Measurements from ENCODE around the gene C1orf159. TPM values are rescaled to one million over a fixed set of nuclear protein-coding genes. Genes with fewer than 3 reads are reported as not detected.

C1orf159 gene
- total and polyA plus RNA-seq, 2 of the 8 experiments (the other 6 are each of a cell fraction or from before 2014, with no cell fraction given) = 10.0 to 10.9 TPM

GRCh38 chr1:1146596-1146995 is 30.7 kb upstream of the C1orf159 start:
- no peaks in the 10 kb centered on the region for H4K20me1 ChIP-seq (replicated peaks in 1 of 2; ENCODE audit: control insufficient read depth in 1 of 2, insufficient read depth in 2 of 2, low read length in 2 of 2)
- no peaks in the 10 kb centered on the region for H3K79me2 ChIP-seq (ENCODE audit: control insufficient read depth in 1 of 2, insufficient read depth in 2 of 2, low read length in 2 of 2)
- H3K4me3 ChIP-seq (ENCODE audit: extremely low read depth in 1 of 4, insufficient read depth in 2 of 4, low read depth in 3 of 4, low read length in 4 of 4) = no peak overlapping the region
- H3K56ac ChIP-seq (replicated peaks; ENCODE audit: insufficient read length, low read depth, low read length) = no peak overlapping the region
- no peak overlapping the region for H2BK120ac ChIP-seq (replicated peaks; ENCODE audit: low read depth, low read length)
- WGBS, 2 experiments (ENCODE audit: extremely low coverage in 1 of 2, insufficient coverage in 1 of 2, insufficient read length in 1 of 2, insufficient replicate concordance in 2 of 2, low coverage in 1 of 2, low lambda C conversion rate in 2 of 2, missing lambda C conversion rate in 1 of 2) = 94% methylated on average over 14 of the region's 15 CpGs; no CpG with 5 or more reads in 1 of the 2 experiments
- no peak overlapping the region for H3K9ac ChIP-seq (replicated peaks in 1 of 4; ENCODE audit: extremely low read depth in 1 of 4, low read depth in 3 of 4, low read length in 3 of 4)
- no peak overlapping the region for H3K23ac ChIP-seq (ENCODE audit: insufficient read length)
- H4K5ac ChIP-seq (ENCODE audit: insufficient read length, low read depth, low read length) = no peak overlapping the region
- H4K91ac ChIP-seq (replicated peaks; ENCODE audit: insufficient read length, low read length) = no peak overlapping the region
- H3K4me1 ChIP-seq (replicated peaks in 1 of 4; ENCODE audit: control insufficient read depth in 3 of 4, insufficient read depth in 4 of 4, low read length in 3 of 4) = peaks cover 0 to 8% (median 0%) of the 10 kb centered on the region in 4 experiments; a peak in 3 of 7 replicates
- H3K4ac ChIP-seq (replicated peaks; ENCODE audit: insufficient read length, low read depth, low read length) = no peak overlapping the region
- no peaks in the 10 kb centered on the region for H3K36me3 ChIP-seq (ENCODE audit: control insufficient read depth in 2 of 4, insufficient read depth in 4 of 4, low read length in 3 of 4)
- H4K8ac ChIP-seq (ENCODE audit: extremely low read depth, insufficient read depth, low read length) = no peak overlapping the region
- TF ChIP-seq TAF1 (IDR thresholded peaks at IDR 0.05; ENCODE audit: low read depth, low read length) = no peak
- TF ChIP-seq CBX8 (IDR thresholded peaks at IDR 0.05; ENCODE audit: borderline replicate concordance, low read depth, low read length) = no peak
- TF ChIP-seq CHD1 (IDR thresholded peaks at IDR 0.05; ENCODE audit: low read depth, low read length) = no peak
- no peak for TF ChIP-seq ZNF274 (IDR thresholded peaks at IDR 0.05; ENCODE audit: borderline replicate concordance, extremely low read depth, low read length)
- TF ChIP-seq SP1 (IDR thresholded peaks at IDR 0.05; ENCODE audit: low read depth, low read length) = no peak
- no peak for TF ChIP-seq CTBP2 (IDR thresholded peaks at IDR 0.05; ENCODE audit: borderline replicate concordance, insufficient read depth, insufficient read length, low read length)
- no peak for TF ChIP-seq EP300 (IDR thresholded peaks at IDR 0.05; ENCODE audit: borderline replicate concordance in 1 of 2, low read depth in 2 of 2, low read length in 2 of 2)
- DNase-seq (ENCODE audit: low read depth in 1 of 2, low spot score in 2 of 2) (no peak), FAIRE-seq (no peak)
- CTCF ChIA-PET (ENCODE audit: partially characterized antibody) = interaction anchor here (1.1 to 2.2 kb wide), 2 partner anchors 17 to 24 kb away, joined by 3 to 7 read pairs; no protein-coding TSS in a partner anchor
- no peak overlapping the region for H2BK5ac ChIP-seq (ENCODE audit: low read depth, low read length)
- no peak overlapping the region for H3K18ac ChIP-seq (ENCODE audit: extremely low read depth, low read length)
- no peak overlapping the region for H2BK20ac ChIP-seq (ENCODE audit: low read length)
- no peak overlapping the region for H3K27ac ChIP-seq (ENCODE audit: low read depth, low read length)
- H3K4me2 ChIP-seq (ENCODE audit: insufficient read depth in 1 of 2, low read depth in 2 of 2, low read length in 2 of 2) = no peak overlapping the region
- POLR2A ChIA-PET (ENCODE audit: partially characterized antibody) = no interaction called here
- no peaks in the 10 kb centered on the region for H3K79me1 ChIP-seq (ENCODE audit: low read depth, low read length)
- H2BK15ac ChIP-seq (ENCODE audit: low read length) = 0 out of 2 replicates have a peak overlapping the region, but pooled peaks have one; percentile 61
- no peaks in the 10 kb centered on the region for H3K9me3 ChIP-seq (ENCODE audit: insufficient read depth in 2 of 2, low read depth in 1 of 2, low read length in 1 of 2)
- no peaks in the 10 kb centered on the region; a peak in 2 of 7 replicates for H3K27me3 ChIP-seq (replicated peaks in 1 of 4; ENCODE audit: control insufficient read depth in 3 of 4, extremely low read depth in 1 of 4, insufficient read depth in 3 of 4, low read length in 3 of 4)
- H3K23me2 ChIP-seq (ENCODE audit: low read depth, low read length) = no peaks in the 10 kb centered on the region
- no peak overlapping the region for H2AFZ ChIP-seq (ENCODE audit: low read length)
- H2AK5ac ChIP-seq (ENCODE audit: low read depth, low read length) = no peak overlapping the region
- no peak overlapping the region for H2BK12ac ChIP-seq (ENCODE audit: low read depth, low read length)
- no peak overlapping the region for H3K14ac ChIP-seq (ENCODE audit: insufficient read length)

Data from H1 (cell line).